Neural progenitor cell (in vitro differentiated cells): ENCODE measurements around the gene ZFHX3.

Source experiments
- CTCF ChIP-seq: fragments of 200-600 bp; sonication (generic); IDR thresholded peaks from 2 replicates; pipeline ENCODE4 v1.5.1; 2017; ENCODE audit warnings: antibody characterized with exemption, mild to moderate bottlenecking
- EZH2phosphoT487 ChIP-seq: fragments of 200-600 bp; sonication (generic); IDR thresholded peaks from 2 replicates; pipeline ENCODE4 v1.6.1; 2017; ENCODE audit warnings: antibody characterized with exemption

- TF ChIP-seq CTCF = no peak
- no peak for TF ChIP-seq EZH2phosphoT487
These were observed 86.1 kb downstream of the ZFHX3 start for GRCh38 chr16:72961863-72962262.
